Measurements from ENCODE around the gene TXNDC15.

TXNDC15 gene

GRCh38 chr5:134934202-134934601, 60.0 kb downstream of the TXNDC15 start:
- no peak for TF ChIP-seq CTCF (IDR thresholded peaks at IDR 0.05; ENCODE audit: insufficient read depth, low read depth, low read length, missing control alignments)
- H3K4me3 ChIP-seq (ENCODE audit: low read length), result no peak overlapping the region
- no peak for DNase-seq (ENCODE audit: low read depth)

- DNase-seq (ENCODE audit: low read depth), result no peak
- no peak overlapping the region for H3K4me3 ChIP-seq (ENCODE audit: low read length)
- TF ChIP-seq CTCF (IDR thresholded peaks at IDR 0.05; ENCODE audit: insufficient read depth, low read depth, low read length, missing control alignments), result no peak
These were observed 61.8 kb downstream of the TXNDC15 start for GRCh38 chr5:134935711-134936602.

GRCh38 chr5:134937526-134937925, 63.4 kb downstream of the TXNDC15 start:
- no peak for TF ChIP-seq CTCF (IDR thresholded peaks at IDR 0.05; ENCODE audit: insufficient read depth, low read depth, low read length, missing control alignments)
- DNase-seq (ENCODE audit: low read depth), result no peak
- no peak overlapping the region for H3K4me3 ChIP-seq (ENCODE audit: low read length)

- no peak for DNase-seq (ENCODE audit: low read depth)
- TF ChIP-seq CTCF (IDR thresholded peaks at IDR 0.05; ENCODE audit: insufficient read depth, low read depth, low read length, missing control alignments), result no peak
- H3K4me3 ChIP-seq (ENCODE audit: low read length), result no peak overlapping the region
These were observed 63.9 kb downstream of the TXNDC15 start for GRCh38 chr5:134938030-134938429.

- TF ChIP-seq CTCF (IDR thresholded peaks at IDR 0.05; ENCODE audit: insufficient read depth, low read depth, low read length, missing control alignments), result no peak
- H3K4me3 ChIP-seq (ENCODE audit: low read length), result no peak overlapping the region
- no peak for DNase-seq (ENCODE audit: low read depth)
These were observed 65.3 kb downstream of the TXNDC15 start for GRCh38 chr5:134939500-134939899.

- H3K4me3 ChIP-seq (ENCODE audit: low read length), result no peak overlapping the region
- no peak for DNase-seq (ENCODE audit: low read depth)
- TF ChIP-seq CTCF (IDR thresholded peaks at IDR 0.05; ENCODE audit: insufficient read depth, low read depth, low read length, missing control alignments), result no peak
These were observed 69.4 kb downstream of the TXNDC15 start for GRCh38 chr5:134943547-134943946.

- DNase-seq (ENCODE audit: low read depth), result no peak
- TF ChIP-seq CTCF (IDR thresholded peaks at IDR 0.05; ENCODE audit: insufficient read depth, low read depth, low read length, missing control alignments), result no peak
- no peak overlapping the region for H3K4me3 ChIP-seq (ENCODE audit: low read length)
These were observed 70.5 kb downstream of the TXNDC15 start for GRCh38 chr5:134944630-134945029.

Measured in epithelial cell of esophagus (primary cell).